K562 (cell line): ENCODE results near the gene IL31RA. TPM values are rescaled to one million over a fixed set of nuclear protein-coding genes. Genes with fewer than 3 reads are reported as not detected.

ENCODE experiments used
- ATAC-seq: fragments of 200-7000 bp; cut with Tn5 transposase; 3 replicates; pipeline ENCODE4 v1.9.1; 2020; ENCODE audit warnings: moderate library complexity
- BruUV-seq: library from RNA; stranded (reverse); fragments of 400-500 nt; replicated peaks from 2 replicates; lab custom pipeline; 2021; lab: Mats Ljungman, UMichigan
- CTCF ChIA-PET: fragments of 300-600 bp; formaldehyde crosslinking; extraction: SDS; loops from one replicate; lab custom pipeline; 2021; ENCODE audit warnings: low intra/inter-chr PET ratio; lab: Yijun Ruan, JAX
- POLR2A ChIA-PET: fragments of 300-600, 350-650 bp; sonication (Branson Sonifier 250); formaldehyde crosslinking; extraction: SDS; loops from one replicate; lab custom pipeline; 2021; ENCODE audit warnings: antibody characterized with exemption, inconsistent platforms; lab: Yijun Ruan, JAX
- DNase-seq, 4 experiments: peaks; one replicate each; pipeline versions ENCODE4 v3.0.0 to v3.0.0-alpha.2; 2011 to 2018; ENCODE audit warnings: low spot score in 3 of 4, mixed read lengths in 3 of 4; ENCODE audit errors: extremely low read depth in 1 of 4
- FAIRE-seq: peaks from 2 replicates; lab custom pipeline; 2011; peaks lifted over from hg19 to GRCh38; lab: Jason Lieb, UNC
- H2AFZ ChIP-seq: 2 replicates; pipeline ENCODE4 v1.6.0; 2011; ENCODE audit warnings: low read depth, low read length, control low read depth, inconsistent platforms
- H3K27ac ChIP-seq: fragments of 200-600 bp; 3 replicates; pipeline ENCODE4 v1.8.0; 2011; ENCODE audit warnings: low read depth, mild to moderate bottlenecking, control low read depth, inconsistent platforms, low read length, moderate library complexity, mixed read lengths; ENCODE audit errors: extremely low read depth
- H3K27me3 ChIP-seq, 2 experiments: fragments of 300-600 bp in 1 of 2; 2 replicates in 1 of 2; 3 replicates in 1 of 2; pipeline versions ENCODE4 v1.6.0 to v1.8.0; 2011; ENCODE audit warnings: inconsistent platforms in 2 of 2, low read length in 2 of 2, mild to moderate bottlenecking in 1 of 2, mixed read lengths in 1 of 2, moderate library complexity in 1 of 2; ENCODE audit not compliant: control insufficient read depth in 2 of 2, insufficient read depth in 2 of 2
- H3K36me3 ChIP-seq: fragments of 300-600 bp; 3 replicates; pipeline ENCODE4 v1.8.0; 2011; ENCODE audit warnings: mild to moderate bottlenecking, low read length, inconsistent platforms; ENCODE audit not compliant: control insufficient read depth, insufficient read depth
- H3K4me1 ChIP-seq, 2 experiments: fragments of 200-600 bp in 1 of 2; replicated peaks in 1 of 2; 2 replicates in 1 of 2; 3 replicates in 1 of 2; pipeline versions ENCODE4 v1.5.1 to v1.8.0; 2011; ENCODE audit warnings: inconsistent platforms in 2 of 2, low read length in 2 of 2, mild to moderate bottlenecking in 1 of 2, mixed read lengths in 1 of 2, moderate library complexity in 1 of 2; ENCODE audit not compliant: control insufficient read depth in 2 of 2, insufficient read depth in 2 of 2
- H3K4me2 ChIP-seq: 2 replicates; pipeline ENCODE4 v1.6.1; 2011; ENCODE audit warnings: low read length, control low read depth, inconsistent platforms, mixed read lengths; ENCODE audit not compliant: insufficient read depth
- H3K4me3 ChIP-seq: fragments of 200-600 bp; sonication (generic), shearing (Covaris generic); 2 replicates; pipeline ENCODE4 v1.5.1; 2016; ENCODE audit warnings: control low read depth, inconsistent platforms
- H3K79me2 ChIP-seq: fragments of 200-600 bp; 3 replicates; pipeline ENCODE4 v1.8.0; 2011; ENCODE audit warnings: low read length, inconsistent platforms; ENCODE audit not compliant: control insufficient read depth, insufficient read depth
- H3K9ac ChIP-seq, 2 experiments: 2 replicates each; pipeline versions ENCODE4 v1.6.0 to v1.6.1; 2011; ENCODE audit warnings: low read depth in 2 of 2, low read length in 2 of 2, control low read depth in 1 of 2, inconsistent platforms in 1 of 2, mild to moderate bottlenecking in 1 of 2, mixed read lengths in 1 of 2; ENCODE audit not compliant: insufficient read depth in 1 of 2
- H3K9me1 ChIP-seq: one replicate; pipeline ENCODE4 v1.6.0; 2011; ENCODE audit warnings: inconsistent platforms, mild to moderate bottlenecking, low read length, moderate library complexity; ENCODE audit not compliant: control insufficient read depth, insufficient read depth
- H3K9me3 ChIP-seq: replicated peaks from 2 replicates; pipeline ENCODE4 v1.5.1; 2011; ENCODE audit warnings: low read depth, low read length, inconsistent platforms; ENCODE audit not compliant: control insufficient read depth, insufficient read depth
- H4K20me1 ChIP-seq: replicated peaks from 2 replicates; pipeline ENCODE4 v1.6.1; 2011; ENCODE audit warnings: low read length, inconsistent platforms, mixed read lengths; ENCODE audit not compliant: control insufficient read depth, insufficient read depth
- ETS2 ChIP-seq: IDR thresholded peaks from 2 replicates; pipeline ENCODE4 v1.6.1; 2016; ENCODE audit warnings: borderline replicate concordance, missing genetic modification characterization, mild to moderate bottlenecking, moderate library complexity, missing compliant biosample characterization; ENCODE audit not compliant: poor library complexity, severe bottlenecking
- GABPB2 ChIP-seq: fragments of 250-450 bp; sonication (Bioruptor Pico); conservative IDR thresholded peaks from 2 replicates; pipeline ENCODE4 v1.5.1; 2021; ENCODE audit warnings: mild to moderate bottlenecking
- MBD2 ChIP-seq: sonication (generic); IDR thresholded peaks from 2 replicates; pipeline ENCODE4 v1.6.1; 2016; ENCODE audit warnings: low read depth, borderline replicate concordance
- MXI1 ChIP-seq: IDR thresholded peaks from 2 replicates; pipeline ENCODE4 v1.6.1; 2011; ENCODE audit warnings: low read depth, mild to moderate bottlenecking, improper control_type of control experiment, low read length
- NFE2 ChIP-seq: IDR thresholded peaks from 2 replicates; pipeline ENCODE4 v1.6.1; 2014; ENCODE audit warnings: antibody characterized with exemption, low read depth
- POLR2G ChIP-seq: fragments of 200-400 bp; formaldehyde crosslinking; IDR thresholded peaks from 2 replicates; pipeline ENCODE4 v1.6.1; 2017; ENCODE audit warnings: low read depth, mild to moderate bottlenecking, antibody characterized with exemption, low read length, moderate library complexity
- RBBP5 ChIP-seq: fragments of 200-600 bp; sonication (generic); IDR thresholded peaks from 2 replicates; pipeline ENCODE4 v1.6.1; 2012; ENCODE audit warnings: borderline replicate concordance, mild to moderate bottlenecking, low read length, control low read depth, inconsistent platforms; ENCODE audit not compliant: insufficient read depth, poor library complexity, severe bottlenecking
- RBFOX2 ChIP-seq: fragments of 200-400 bp; formaldehyde crosslinking; IDR thresholded peaks from 2 replicates; pipeline ENCODE4 v1.6.1; 2017; ENCODE audit warnings: low read depth, mild to moderate bottlenecking, low read length, moderate library complexity
- SMARCB1 ChIP-seq: IDR thresholded peaks from 2 replicates; pipeline ENCODE4 v1.6.1; 2011; ENCODE audit warnings: improper control_type of control experiment, low read depth; ENCODE audit not compliant: insufficient read length
- SMARCE1 ChIP-seq: fragments of 450-650 bp; IDR thresholded peaks from 2 replicates; pipeline ENCODE4 v1.7.1; 2016; ENCODE audit warnings: mild to moderate bottlenecking
- TARDBP ChIP-seq: fragments of 450-650 bp; IDR thresholded peaks from 2 replicates; pipeline ENCODE4 v1.6.1; 2016
- THRB ChIP-seq: fragments of 450-650 bp; formaldehyde crosslinking; conservative IDR thresholded peaks from 2 replicates; pipeline ENCODE4 v1.4.0; 2022; ENCODE audit warnings: mild to moderate bottlenecking, missing genetic modification characterization
- ZBTB5 ChIP-seq: fragments of 450-650 bp; IDR thresholded peaks from 2 replicates; pipeline ENCODE4 v1.6.1; 2017; ENCODE audit warnings: antibody characterized with exemption
- ZNF263 ChIP-seq: sonication (generic); formaldehyde crosslinking; IDR thresholded peaks from 2 replicates; pipeline ENCODE4 v1.8.0; 2022; ENCODE audit warnings: mild to moderate bottlenecking, missing genetic modification reagents, borderline replicate concordance
- ZNF274 ChIP-seq: IDR thresholded peaks from 2 replicates; pipeline ENCODE4 v1.6.1; 2011; ENCODE audit warnings: low read depth, mild to moderate bottlenecking, low read length, moderate library complexity, borderline replicate concordance
- WGBS: fragments of 100-300 bp; shearing (Covaris generic); methylation state at CpG from one replicate; pipeline ENCODE4 v1.1.6; 2016; ENCODE audit warnings: low coverage, mixed read lengths; ENCODE audit not compliant: insufficient coverage; ENCODE audit errors: missing lambda C conversion rate; 5-methylcytosine and 5-hydroxymethylcytosine counted together
- in situ Hi-C: fragments of 300-500 bp; cut with MboI; formaldehyde crosslinking; loops from 4 replicates; pipeline ENCODE4 v1.15.0; 2018; ENCODE audit warnings: inconsistent platforms, mixed read lengths
- intact Hi-C: fragments of 100-400 bp; cut with micrococcal nuclease; formaldehyde crosslinking; loops from 2 replicates; pipeline ENCODE4 v1.14.2; 2022
- polyA plus RNA-seq, 8 experiments: library from polyadenylated mRNA; depleted of rRNA in 4 of 8; stranded (reverse) in 5 of 8; unstranded in 3 of 8; fragments of >200 nt; fragmentation: Nextera tagmentation in 2 of 8; fragmentation: Illumina TruSeq in 1 of 8; extraction: Ambion mirVana in 2 of 8; extraction: Trizol in 1 of 8; gene quantifications; 2 replicates each; pipeline versions ENCODE4 v1.2.1 to v1.2.3, GENCODE V29; 2011 to 2014; ENCODE audit warnings: inconsistent platforms in 1 of 8, missing spikeins in 1 of 8
- total RNA-seq, 7 experiments: library from RNA; depleted of rRNA in 6 of 7; stranded (reverse); fragments of >200 nt in 6 of 7; fragmentation: Illumina TruSeq in 2 of 7; extraction: Trizol in 2 of 7; gene quantifications; 2 replicates each; pipeline versions ENCODE4 v1.2.1 to v1.2.3, GENCODE V29; 2011 to 2021; ENCODE audit warnings: low replicate concordance in 1 of 7
- TF ChIP-seq, protein P1 (sequence below): IDR thresholded peaks from 2 replicates; pipeline ENCODE4 v1.6.1; 2011; ENCODE audit not compliant: insufficient read length; ENCODE audit errors: extremely low read depth

The IL31RA gene
- total and polyA plus RNA-seq, 9 of the 15 experiments (the other 6 are each of a cell fraction or from before 2014, with no cell fraction given): not detected

GRCh38 chr5:55960779-55961178, 109.6 kb downstream of the IL31RA start (continued):
- TF ChIP-seq THRB (CRISPR knock-in tag) (no peak), ZBTB5 (no peak), RBFOX2 (no peak)

- ATAC-seq (no peak), FAIRE-seq (no peak), DNase-seq (no peak)
- no peak overlapping the region for H3K27ac ChIP-seq
- H3K36me3 ChIP-seq: no peaks in the 10 kb centered on the region
- H3K9ac ChIP-seq: no peak overlapping the region
- no TSS peak for BruUV-seq
- H2AFZ ChIP-seq: no peak overlapping the region
- intact Hi-C loops (no loop called here), in situ Hi-C loops (no loop called here)
- no peaks in the 10 kb centered on the region for H3K9me1 ChIP-seq
- H4K20me1 ChIP-seq: no peaks in the 10 kb centered on the region
- no peak for TF ChIP-seq SMARCB1
- no peak for TF ChIP-seq MBD2
- TF ChIP-seq POLR2G: no peak
- no peak for TF ChIP-seq GABPB2 (CRISPR knock-in tag)
- no peak for TF ChIP-seq ETS2
- no peak for TF ChIP-seq SMARCE1
- TF ChIP-seq RBBP5: no peak
- no peak for TF ChIP-seq TARDBP
- TF ChIP-seq ZNF274: no peak
- TF ChIP-seq NFE2: no peak
- no peak for TF ChIP-seq MXI1
- no peak for TF ChIP-seq ZNF263 (CRISPR knock-in tag)
- TF ChIP-seq, protein P1, sequence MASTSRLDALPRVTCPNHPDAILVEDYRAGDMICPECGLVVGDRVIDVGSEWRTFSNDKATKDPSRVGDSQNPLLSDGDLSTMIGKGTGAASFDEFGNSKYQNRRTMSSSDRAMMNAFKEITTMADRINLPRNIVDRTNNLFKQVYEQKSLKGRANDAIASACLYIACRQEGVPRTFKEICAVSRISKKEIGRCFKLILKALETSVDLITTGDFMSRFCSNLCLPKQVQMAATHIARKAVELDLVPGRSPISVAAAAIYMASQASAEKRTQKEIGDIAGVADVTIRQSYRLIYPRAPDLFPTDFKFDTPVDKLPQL: no peak
- ChIA-PET POLR2A (interaction anchor here (0.6 kb wide), 1 partner anchor 361 kb away, joined by 3 read pairs; no protein-coding TSS in a partner anchor), CTCF (no interaction called here)
- H3K9me3 ChIP-seq: no peaks in the 10 kb centered on the region
- 82% methylated on average over 6 of the region's 6 CpGs for whole genome bisulfite sequencing
- H3K79me2 ChIP-seq: no peaks in the 10 kb centered on the region
- no peak overlapping the region for H3K4me3 ChIP-seq
- H3K27me3 ChIP-seq: no peaks in the 10 kb centered on the region
- H3K4me1 ChIP-seq: no peaks in the 10 kb centered on the region
- no peak overlapping the region for H3K4me2 ChIP-seq
Observed at GRCh38 chr5:55965525-55965924, 114.4 kb downstream of the IL31RA start.
